HepG2 (cell line): ENCODE measurements around the gene RPF1. TPM values are rescaled to one million over a fixed set of nuclear protein-coding genes. Genes with fewer than 3 reads are reported as not detected.

Experiments used
- ESRRA ChIP-seq: sonication (generic); formaldehyde crosslinking; IDR thresholded peaks from 2 replicates; pipeline ENCODE4 v1.5.1; 2020; ENCODE audit warnings: mild to moderate bottlenecking, low read depth, missing genetic modification reagents
- FOXA1 ChIP-seq, 2 experiments: fragments of 450-650 bp in 1 of 2; sonication (generic) in 1 of 2; formaldehyde crosslinking in 1 of 2; IDR thresholded peaks; 2 replicates each; pipeline versions ENCODE4 v1.4.0 to v1.6.1; 2016 to 2020; ENCODE audit warnings: missing genetic modification reagents in 1 of 2
- GRHL1 ChIP-seq: sonication (generic); formaldehyde crosslinking; conservative IDR thresholded peaks from 2 replicates; pipeline ENCODE4 v1.8.0; 2022; ENCODE audit warnings: missing genetic modification reagents
- IRF2 ChIP-seq: IDR thresholded peaks from 2 replicates; pipeline ENCODE4 v1.6.1; 2018; ENCODE audit warnings: missing genetic modification reagents, missing compliant biosample characterization
- KLF6 ChIP-seq: IDR thresholded peaks from 2 replicates; pipeline ENCODE4 v1.8.0; 2016; ENCODE audit warnings: missing biosample characterization, missing genetic modification reagents
- KMT2A ChIP-seq: sonication (generic); formaldehyde crosslinking; IDR thresholded peaks from 2 replicates; pipeline ENCODE4 v1.4.0; 2020; ENCODE audit warnings: missing genetic modification reagents
- MAFF ChIP-seq: IDR thresholded peaks from 2 replicates; pipeline ENCODE4 v1.6.1; 2011; ENCODE audit warnings: low read depth, low read length, improper control_type of control experiment
- MBD4 ChIP-seq: IDR thresholded peaks from 2 replicates; pipeline ENCODE4 v1.6.1; 2012; ENCODE audit warnings: low read length, inconsistent platforms, borderline replicate concordance
- NFE2L2 ChIP-seq: fragments of 150-350 bp; IDR thresholded peaks from 2 replicates; pipeline ENCODE4 v1.6.1; 2014; ENCODE audit warnings: low read length
- NONO ChIP-seq, 2 experiments: fragments of 450-650 bp in 1 of 2; sonication (generic) in 1 of 2; formaldehyde crosslinking in 1 of 2; IDR thresholded peaks in 1 of 2; conservative IDR thresholded peaks in 1 of 2; 2 replicates each; pipeline versions ENCODE4 v1.6.1 to v1.8.0; 2017 to 2022; ENCODE audit warnings: mild to moderate bottlenecking in 1 of 2, missing genetic modification reagents in 1 of 2, moderate library complexity in 1 of 2
- PRPF4 ChIP-seq: fragments of 200-400 bp; formaldehyde crosslinking; IDR thresholded peaks from 2 replicates; pipeline ENCODE4 v1.6.1; 2016; ENCODE audit warnings: low read length, low read depth; ENCODE audit not compliant: poor library complexity, severe bottlenecking
- RFX1 ChIP-seq: fragments of 450-650 bp; IDR thresholded peaks from 2 replicates; pipeline ENCODE4 v1.6.1; 2017
- SATB2 ChIP-seq: sonication (generic); formaldehyde crosslinking; IDR thresholded peaks from 2 replicates; pipeline ENCODE4 v1.5.0; 2020; ENCODE audit warnings: missing genetic modification reagents
- SIN3A ChIP-seq: IDR thresholded peaks from 2 replicates; pipeline ENCODE4 v1.6.1; 2011; ENCODE audit warnings: low read depth, mild to moderate bottlenecking, control low read depth, low read length, borderline replicate concordance
- SP5 ChIP-seq: IDR thresholded peaks from 2 replicates; pipeline ENCODE4 v1.6.1; 2016; ENCODE audit warnings: low read depth, borderline replicate concordance
- U2AF2 ChIP-seq: fragments of 200-400 bp; formaldehyde crosslinking; IDR thresholded peaks from 2 replicates; pipeline ENCODE4 v1.6.1; 2017; ENCODE audit warnings: low read depth, mild to moderate bottlenecking, low read length
- ZC3H13 ChIP-seq: sonication (generic); formaldehyde crosslinking; IDR thresholded peaks from 2 replicates; pipeline ENCODE4 v1.8.1; 2023; ENCODE audit warnings: mild to moderate bottlenecking, missing genetic modification reagents, moderate library complexity
- ZNF180 ChIP-seq: sonication (generic); formaldehyde crosslinking; IDR thresholded peaks from 2 replicates; pipeline ENCODE4 v1.4.0; 2020; ENCODE audit warnings: low read depth, missing genetic modification reagents, borderline replicate concordance
- ZNF333 ChIP-seq: sonication (generic); formaldehyde crosslinking; IDR thresholded peaks from 2 replicates; pipeline ENCODE4 v1.4.0; 2020; ENCODE audit warnings: mild to moderate bottlenecking, missing genetic modification reagents, borderline replicate concordance
- ZNF354B ChIP-seq: sonication (generic); formaldehyde crosslinking; IDR thresholded peaks from 2 replicates; pipeline ENCODE4 v1.8.0; 2022; ENCODE audit warnings: mild to moderate bottlenecking, missing genetic modification reagents
- ZNF414 ChIP-seq: sonication (generic); formaldehyde crosslinking; IDR thresholded peaks from 2 replicates; pipeline ENCODE4 v1.5.0; 2020; ENCODE audit warnings: missing genetic modification reagents
- ZNF781 ChIP-seq: sonication (generic); formaldehyde crosslinking; IDR thresholded peaks from 2 replicates; pipeline ENCODE4 v1.5.1; 2020; ENCODE audit warnings: borderline replicate concordance, mild to moderate bottlenecking, missing genetic modification reagents; ENCODE audit errors: not compliant biosample characterization
- ZNF878 ChIP-seq: sonication (generic); formaldehyde crosslinking; IDR thresholded peaks from 2 replicates; pipeline ENCODE4 v1.8.1; 2023; ENCODE audit warnings: mild to moderate bottlenecking, missing genetic modification reagents, moderate library complexity
- polyA plus RNA-seq, 8 experiments: library from polyadenylated mRNA; depleted of rRNA in 3 of 8; stranded (reverse) in 7 of 8; unstranded in 1 of 8; fragments of >200 nt; fragmentation: Illumina TruSeq in 4 of 8; extraction: Trizol in 4 of 8; gene quantifications; 2 replicates each; pipeline versions ENCODE4 v1.2.1 to v1.2.3, GENCODE V29; 2011 to 2016; ENCODE audit warnings: low read depth in 4 of 8, missing spikeins in 1 of 8, mixed read lengths in 1 of 8; ENCODE audit not compliant: insufficient read depth in 1 of 8
- total RNA-seq, 5 experiments: library from RNA; depleted of rRNA; stranded (reverse); fragments of >200 nt; fragmentation: Illumina TruSeq; extraction: Trizol; gene quantifications; 2 replicates each; pipeline ENCODE4 v1.2.3, GENCODE V29; 2016; ENCODE audit warnings: low read depth in 1 of 5
- TF ChIP-seq, protein P1 (sequence below): sonication (generic); formaldehyde crosslinking; IDR thresholded peaks from 2 replicates; pipeline ENCODE4 v1.5.0; 2020; ENCODE audit warnings: missing genetic modification reagents
- TF ChIP-seq, protein P2 (sequence below): sonication (generic); formaldehyde crosslinking; IDR thresholded peaks from 2 replicates; pipeline ENCODE4 v1.8.0; 2022; ENCODE audit warnings: mild to moderate bottlenecking, missing genetic modification reagents, moderate library complexity

RPF1 gene
- total and polyA plus RNA-seq, 2 of the 13 experiments (the other 11 are each of a cell fraction or from before 2014, with no cell fraction given): 23.0 to 39.0 TPM

GRCh38 chr1:84504580-84505492 is 25.8 kb downstream of the RPF1 start (continued):
- no peak for TF ChIP-seq SATB2
- TF ChIP-seq ZNF878 (CRISPR knock-in tag): peak; percentile 79; the same call in 1 of the 2 replicates
- TF ChIP-seq KLF6 (CRISPR knock-in tag): 0 out of 2 replicates have a peak, but pooled peaks have one; percentile 15
- TF ChIP-seq MBD4: 0 out of 2 replicates have a peak, but pooled peaks have one; percentile 28
- TF ChIP-seq ZC3H13 (CRISPR knock-in tag): no peak
- no peak for TF ChIP-seq ZNF333
- TF ChIP-seq NONO (IDR thresholded peaks at IDR 0.05): no peak
- 0 out of 2 replicates have a peak, but pooled peaks have one; percentile 23 for TF ChIP-seq NONO (CRISPR knock-in tag; conservative IDR thresholded peaks at IDR 0.05)
- TF ChIP-seq GRHL1: no peak
- no peak for TF ChIP-seq RFX1
- TF ChIP-seq SP5 (CRISPR knock-in tag): no peak
- TF ChIP-seq ZNF414: no peak
- no peak for TF ChIP-seq PRPF4
- no peak for TF ChIP-seq ZNF781 (CRISPR knock-in tag)
- TF ChIP-seq NFE2L2: no peak
- TF ChIP-seq, protein P1, sequence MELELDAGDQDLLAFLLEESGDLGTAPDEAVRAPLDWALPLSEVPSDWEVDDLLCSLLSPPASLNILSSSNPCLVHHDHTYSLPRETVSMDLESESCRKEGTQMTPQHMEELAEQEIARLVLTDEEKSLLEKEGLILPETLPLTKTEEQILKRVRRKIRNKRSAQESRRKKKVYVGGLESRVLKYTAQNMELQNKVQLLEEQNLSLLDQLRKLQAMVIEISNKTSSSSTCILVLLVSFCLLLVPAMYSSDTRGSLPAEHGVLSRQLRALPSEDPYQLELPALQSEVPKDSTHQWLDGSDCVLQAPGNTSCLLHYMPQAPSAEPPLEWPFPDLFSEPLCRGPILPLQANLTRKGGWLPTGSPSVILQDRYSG (CRISPR knock-in tag): no peak
- no peak for TF ChIP-seq FOXA1 (IDR thresholded peaks at IDR 0.05)
- no peak for TF ChIP-seq FOXA1 (CRISPR knock-in tag; IDR thresholded peaks at IDR 0.05)
- peak; percentile 75; the same call in 1 of the 2 replicates for TF ChIP-seq ESRRA (CRISPR knock-in tag)
- TF ChIP-seq U2AF2: no peak
- peak; percentile 40; the same call in 1 of the 2 replicates for TF ChIP-seq MAFF
- 0 out of 2 replicates have a peak, but pooled peaks have one; percentile 43 for TF ChIP-seq SIN3A
- TF ChIP-seq ZNF354B (CRISPR knock-in tag): no peak
- no peak for TF ChIP-seq ZNF180
- TF ChIP-seq KMT2A (CRISPR knock-in tag): peak; percentile 32; the same call in 1 of the 2 replicates
- TF ChIP-seq, protein P2, sequence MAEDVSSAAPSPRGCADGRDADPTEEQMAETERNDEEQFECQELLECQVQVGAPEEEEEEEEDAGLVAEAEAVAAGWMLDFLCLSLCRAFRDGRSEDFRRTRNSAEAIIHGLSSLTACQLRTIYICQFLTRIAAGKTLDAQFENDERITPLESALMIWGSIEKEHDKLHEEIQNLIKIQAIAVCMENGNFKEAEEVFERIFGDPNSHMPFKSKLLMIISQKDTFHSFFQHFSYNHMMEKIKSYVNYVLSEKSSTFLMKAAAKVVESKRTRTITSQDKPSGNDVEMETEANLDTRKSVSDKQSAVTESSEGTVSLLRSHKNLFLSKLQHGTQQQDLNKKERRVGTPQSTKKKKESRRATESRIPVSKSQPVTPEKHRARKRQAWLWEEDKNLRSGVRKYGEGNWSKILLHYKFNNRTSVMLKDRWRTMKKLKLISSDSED (CRISPR knock-in tag): no peak
- peak; percentile 49; the same call in 1 of the 2 replicates for TF ChIP-seq IRF2
